ENCODE measurements around the gene LSP1. TPM values are rescaled to one million over a fixed set of nuclear protein-coding genes. Genes with fewer than 3 reads are reported as not detected.

The LSP1 gene
- total RNA-seq, 1 experiment from 2014 or later, result not detected

DNA sequence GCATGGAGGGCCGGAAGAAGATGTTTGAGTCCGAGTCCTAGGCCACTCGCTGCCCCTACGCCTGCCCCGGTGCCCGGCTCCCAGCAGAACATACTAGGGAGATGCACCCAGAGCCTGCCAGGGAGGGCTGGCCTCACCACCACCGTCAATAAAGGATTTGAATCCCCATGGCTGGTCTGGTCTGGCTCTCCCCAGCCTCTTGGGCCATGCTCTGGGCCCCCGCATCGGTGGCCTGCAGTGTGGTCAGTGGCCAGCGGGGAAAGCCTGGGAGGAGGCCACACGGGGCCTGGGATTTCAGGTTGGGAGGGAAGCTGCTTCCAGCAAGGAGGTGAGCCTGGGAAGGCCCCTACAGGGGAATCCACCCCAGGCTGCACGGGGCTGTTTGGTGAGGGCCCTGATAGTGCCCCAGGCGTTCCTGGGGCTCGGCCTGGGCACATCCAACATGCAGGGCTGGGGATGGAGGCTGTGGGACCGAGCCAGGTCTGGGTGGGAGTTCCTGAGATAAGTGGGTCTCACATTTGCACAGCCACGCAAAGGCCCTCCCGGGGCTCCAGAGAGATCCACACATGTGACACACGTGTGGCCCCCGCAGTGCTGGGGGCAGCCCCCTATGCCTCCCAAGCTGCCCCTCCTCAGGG lies 11.3 kb upstream of the LSP1 start:
- intact Hi-C loops (cut with micrococcal nuclease; ENCODE audit: unreplicated experiment), result no loop called here
- no peak overlapping the region for H3K27ac ChIP-seq (ENCODE audit: low read depth, low read length, poor library complexity, severe bottlenecking)
- peaks cover 9% of the 10 kb centered on the region for H3K27me3 ChIP-seq (replicated peaks; ENCODE audit: insufficient read depth, low read depth, low read length, poor library complexity)
- DNase-seq (ENCODE audit: low spot score), result no peak
- H3K4me3 ChIP-seq (ENCODE audit: low read depth, low read length, poor library complexity, severe bottlenecking), result no peak overlapping the region
- no peaks in the 10 kb centered on the region for H3K36me3 ChIP-seq (ENCODE audit: insufficient read depth, low read length, poor library complexity, severe bottlenecking)
- ChIA-PET POLR2A (ENCODE audit: low non-redundant PET) (no interaction called here), CTCF (interaction anchor here (0.6 kb wide), 1 partner anchor 40 kb away, joined by 3 read pairs; no protein-coding TSS in a partner anchor)
- TF ChIP-seq, protein P1, sequence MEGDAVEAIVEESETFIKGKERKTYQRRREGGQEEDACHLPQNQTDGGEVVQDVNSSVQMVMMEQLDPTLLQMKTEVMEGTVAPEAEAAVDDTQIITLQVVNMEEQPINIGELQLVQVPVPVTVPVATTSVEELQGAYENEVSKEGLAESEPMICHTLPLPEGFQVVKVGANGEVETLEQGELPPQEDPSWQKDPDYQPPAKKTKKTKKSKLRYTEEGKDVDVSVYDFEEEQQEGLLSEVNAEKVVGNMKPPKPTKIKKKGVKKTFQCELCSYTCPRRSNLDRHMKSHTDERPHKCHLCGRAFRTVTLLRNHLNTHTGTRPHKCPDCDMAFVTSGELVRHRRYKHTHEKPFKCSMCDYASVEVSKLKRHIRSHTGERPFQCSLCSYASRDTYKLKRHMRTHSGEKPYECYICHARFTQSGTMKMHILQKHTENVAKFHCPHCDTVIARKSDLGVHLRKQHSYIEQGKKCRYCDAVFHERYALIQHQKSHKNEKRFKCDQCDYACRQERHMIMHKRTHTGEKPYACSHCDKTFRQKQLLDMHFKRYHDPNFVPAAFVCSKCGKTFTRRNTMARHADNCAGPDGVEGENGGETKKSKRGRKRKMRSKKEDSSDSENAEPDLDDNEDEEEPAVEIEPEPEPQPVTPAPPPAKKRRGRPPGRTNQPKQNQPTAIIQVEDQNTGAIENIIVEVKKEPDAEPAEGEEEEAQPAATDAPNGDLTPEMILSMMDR (conservative IDR thresholded peaks at IDR 0.05; ENCODE audit: low read depth, low read length), result no peak
- no peak for TF ChIP-seq EZH2 (IDR thresholded peaks at IDR 0.05; ENCODE audit: borderline replicate concordance, low read depth, low read length, poor library complexity, severe bottlenecking)
- no TSS peak for BruUV-seq (replicated peaks)
- no peaks in the 10 kb centered on the region for H3K4me1 ChIP-seq (ENCODE audit: insufficient read depth, low read length, poor library complexity, severe bottlenecking)
- H3K9me3 ChIP-seq (ENCODE audit: low read depth, low read length, poor library complexity, severe bottlenecking), result no peaks in the 10 kb centered on the region

GRCh38 chr11:1842149-1843097 lies 10.5 kb upstream of the LSP1 start:
- ChIA-PET POLR2A (ENCODE audit: low non-redundant PET) (no interaction called here), CTCF (no interaction called here)

DNA sequence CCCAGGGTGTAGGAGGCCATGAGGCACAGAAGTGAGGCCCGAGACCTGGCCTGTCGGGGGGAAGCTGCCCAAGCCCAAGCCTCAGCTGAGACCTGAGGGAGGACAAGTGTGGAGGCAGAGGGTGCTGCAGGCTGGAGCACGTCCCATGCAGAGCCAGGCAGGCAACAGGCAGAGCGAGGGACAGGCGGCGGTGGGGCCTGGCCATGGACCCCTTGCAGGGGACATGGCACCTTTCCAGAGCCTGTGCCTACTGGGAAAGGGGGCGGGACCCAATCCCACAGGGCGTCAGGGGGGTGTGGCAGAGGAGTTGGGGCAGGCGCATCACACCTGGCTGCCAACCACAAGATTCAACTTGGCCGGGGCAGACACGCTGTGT lies 9.8 kb upstream of the LSP1 start:
- intact Hi-C loops (cut with micrococcal nuclease; ENCODE audit: unreplicated experiment), result no loop called here
- TF ChIP-seq EZH2 (IDR thresholded peaks at IDR 0.05; ENCODE audit: borderline replicate concordance, low read depth, low read length, poor library complexity, severe bottlenecking), result no peak
- TF ChIP-seq, protein P1 (conservative IDR thresholded peaks at IDR 0.05; ENCODE audit: low read depth, low read length), result no peak
- Histone ChIP-seq H3K27ac (ENCODE audit: low read depth, low read length, poor library complexity, severe bottlenecking) (no peak overlapping the region), H3K36me3 (ENCODE audit: insufficient read depth, low read length, poor library complexity, severe bottlenecking) (no peaks in the 10 kb centered on the region), H3K9me3 (ENCODE audit: low read depth, low read length, poor library complexity, severe bottlenecking) (no peaks in the 10 kb centered on the region), H3K4me1 (ENCODE audit: insufficient read depth, low read length, poor library complexity, severe bottlenecking) (no peaks in the 10 kb centered on the region), H3K27me3 (replicated peaks; ENCODE audit: insufficient read depth, low read depth, low read length, poor library complexity) (peaks cover 9% of the 10 kb centered on the region), H3K4me3 (ENCODE audit: low read depth, low read length, poor library complexity, severe bottlenecking) (no peak overlapping the region)
- DNase-seq (ENCODE audit: low spot score), result no peak
- ChIA-PET CTCF (no interaction called here), POLR2A (ENCODE audit: low non-redundant PET) (no interaction called here)
- no TSS peak for BruUV-seq (replicated peaks)

More at GRCh38 chr11:1842149-1843097, 10.5 kb upstream of the LSP1 start:
- Histone ChIP-seq H3K4me1 (ENCODE audit: insufficient read depth, low read length, poor library complexity, severe bottlenecking) (no peaks in the 10 kb centered on the region), H3K9me3 (ENCODE audit: low read depth, low read length, poor library complexity, severe bottlenecking) (no peaks in the 10 kb centered on the region), H3K4me3 (ENCODE audit: low read depth, low read length, poor library complexity, severe bottlenecking) (no peak overlapping the region), H3K27ac (ENCODE audit: low read depth, low read length, poor library complexity, severe bottlenecking) (no peak overlapping the region), H3K36me3 (ENCODE audit: insufficient read depth, low read length, poor library complexity, severe bottlenecking) (no peaks in the 10 kb centered on the region), H3K27me3 (replicated peaks; ENCODE audit: insufficient read depth, low read depth, low read length, poor library complexity) (peaks cover 9% of the 10 kb centered on the region)
- no TSS peak for BruUV-seq (replicated peaks)
- TF ChIP-seq, protein P1 (conservative IDR thresholded peaks at IDR 0.05; ENCODE audit: low read depth, low read length), result no peak
- TF ChIP-seq EZH2 (IDR thresholded peaks at IDR 0.05; ENCODE audit: borderline replicate concordance, low read depth, low read length, poor library complexity, severe bottlenecking), result no peak
- intact Hi-C loops (cut with micrococcal nuclease; ENCODE audit: unreplicated experiment), result no loop called here
- no peak for DNase-seq (ENCODE audit: low spot score)

Measured in A673 (cell line).